GM19043 (cell line): ENCODE results near the gene PHF1.
"Not testable (repeated sequence)": the region's sequence is repeated elsewhere in the genome, so short reads cannot be mapped to it uniquely, and the experiment has no call there.

Source experiments
- ATAC-seq: cut with Tn5 transposase; IDR thresholded peaks from one replicate; pipeline ENCODE4 v1.9.1; 2021; ENCODE audit warnings: low read depth; ENCODE audit not compliant: unreplicated experiment

Gene PHF1

GRCh38 chr6:33410711-33411631, at the start of gene PHF1:
PHF1 (plus strand) TSS chr6:33411014; CDS start chr6:33412264, 1,250 bp downstream.
- peak; percentile 10 for ATAC-seq

- ATAC-seq = not testable (repeated sequence)
Measured at GRCh38 chr6:33363486-33363885, 47.3 kb upstream of the PHF1 start.

GRCh38 chr6:33364475-33365205, 46.2 kb upstream of the PHF1 start:
- not testable (repeated sequence) for ATAC-seq

- not testable (repeated sequence) for ATAC-seq
Measured at GRCh38 chr6:33365206-33365971, 45.4 kb upstream of the PHF1 start.

GRCh38 chr6:33367009-33367714, 43.7 kb upstream of the PHF1 start:
- ATAC-seq = no peak

- not testable (repeated sequence) for ATAC-seq
Measured at GRCh38 chr6:33367715-33368025, 43.1 kb upstream of the PHF1 start.

GRCh38 chr6:33371901-33372300, 38.9 kb upstream of the PHF1 start:
- not testable (repeated sequence) for ATAC-seq

- ATAC-seq = no peak
Measured at GRCh38 chr6:33372526-33373123, 38.2 kb upstream of the PHF1 start.

GRCh38 chr6:33373960-33374910, 36.6 kb upstream of the PHF1 start:
- ATAC-seq = no peak

- no peak for ATAC-seq
Measured at GRCh38 chr6:33375143-33375671, 35.6 kb upstream of the PHF1 start.

- ATAC-seq = no peak
Measured at GRCh38 chr6:33377171-33377570, 33.6 kb upstream of the PHF1 start.

GRCh38 chr6:33379184-33379583, 31.6 kb upstream of the PHF1 start:
- not testable (repeated sequence) for ATAC-seq

- ATAC-seq = no peak
Measured at GRCh38 chr6:33380272-33380981, 30.4 kb upstream of the PHF1 start.

- no peak for ATAC-seq
Measured at GRCh38 chr6:33383427-33384185, 27.2 kb upstream of the PHF1 start.

GRCh38 chr6:33384581-33385020, 26.2 kb upstream of the PHF1 start:
- no peak for ATAC-seq

- ATAC-seq = no peak
Measured at GRCh38 chr6:33390173-33390572, 20.6 kb upstream of the PHF1 start.

GRCh38 chr6:33390767-33391277, 20.0 kb upstream of the PHF1 start:
- ATAC-seq = no peak
